Liver (tissue), 9 donors: ENCODE data around the gene SAC3D1. TPM values are rescaled to one million over a fixed set of nuclear protein-coding genes. Genes with fewer than 3 reads are reported as not detected.

Experiments used
- DNase-seq: peaks from one replicate; pipeline ENCODE4 v3.0.0-alpha.2; 2017; ENCODE audit warnings: low spot score
- H3K27ac ChIP-seq, 2 donors: one replicate each; pipeline ENCODE4 v1.7.0; 2013; ENCODE audit warnings: inconsistent platforms in 2 of 2, low read length in 2 of 2, control low read depth in 1 of 2, low read depth in 1 of 2, mild to moderate bottlenecking in 1 of 2
- H3K27me3 ChIP-seq, 4 donors: one replicate each; pipeline versions ENCODE4 v1.6.1 to v1.7.0; 2013; ENCODE audit warnings: low read length in 3 of 4, inconsistent platforms in 1 of 4, mild to moderate bottlenecking in 1 of 4, moderate library complexity in 1 of 4; ENCODE audit not compliant: control insufficient read depth in 4 of 4, insufficient read depth in 4 of 4
- H3K36me3 ChIP-seq, 4 donors: one replicate each; pipeline versions ENCODE4 v1.6.1 to v1.7.0; 2013; ENCODE audit warnings: low read length in 3 of 4, mild to moderate bottlenecking in 3 of 4, low read depth in 1 of 4, moderate library complexity in 1 of 4; ENCODE audit not compliant: control insufficient read depth in 4 of 4, insufficient read depth in 3 of 4
- H3K4me1 ChIP-seq, 4 donors: one replicate each; pipeline versions ENCODE4 v1.6.1 to v1.7.0; 2013; ENCODE audit warnings: low read length in 3 of 4, mild to moderate bottlenecking in 3 of 4, moderate library complexity in 1 of 4; ENCODE audit not compliant: control insufficient read depth in 4 of 4, insufficient read depth in 4 of 4
- H3K4me3 ChIP-seq, 3 donors: one replicate each; pipeline versions ENCODE4 v1.6.1 to v1.7.0; 2013; ENCODE audit warnings: low read length in 3 of 3, control low read depth in 1 of 3, low read depth in 1 of 3, mild to moderate bottlenecking in 1 of 3
- H3K9ac ChIP-seq, 2 donors: one replicate each; pipeline ENCODE4 v1.7.0; 2013; ENCODE audit warnings: low read length in 2 of 2, mild to moderate bottlenecking in 2 of 2, moderate library complexity in 2 of 2, control low read depth in 1 of 2, low read depth in 1 of 2
- H3K9me3 ChIP-seq, 4 donors: one replicate each; pipeline versions ENCODE4 v1.6.1 to v1.7.0; 2013; ENCODE audit warnings: low read length in 3 of 4; ENCODE audit not compliant: control insufficient read depth in 4 of 4
- ATF3 ChIP-seq: IDR thresholded peaks from 2 replicates; pipeline ENCODE4 v1.6.1; 2016; ENCODE audit warnings: antibody characterized with exemption
- CTCF ChIP-seq: fragments of 150-350 bp; IDR thresholded peaks from 2 replicates; pipeline ENCODE4 v1.5.1; 2017; ENCODE audit warnings: improper control_type of control experiment, low read depth, low read length; ENCODE audit not compliant: missing input control
- FOXA1 ChIP-seq: IDR thresholded peaks from 2 replicates; pipeline ENCODE4 v1.6.1; 2016; ENCODE audit warnings: antibody characterized with exemption
- FOXA2 ChIP-seq: IDR thresholded peaks from 2 replicates; pipeline ENCODE4 v1.6.1; 2016; ENCODE audit warnings: antibody characterized with exemption
- GABPA ChIP-seq, 2 donors: IDR thresholded peaks in 1 of 2; conservative IDR thresholded peaks in 1 of 2; 2 replicates each; pipeline ENCODE4 v1.6.1; 2016; ENCODE audit warnings: antibody characterized with exemption in 2 of 2, mild to moderate bottlenecking in 1 of 2, moderate library complexity in 1 of 2
- HNF4A ChIP-seq, 2 donors: conservative IDR thresholded peaks; 2 replicates each; pipeline ENCODE4 v1.6.1; 2016; ENCODE audit warnings: antibody characterized with exemption in 2 of 2, mild to moderate bottlenecking in 2 of 2
- HNF4G ChIP-seq: IDR thresholded peaks from 2 replicates; pipeline ENCODE4 v1.6.1; 2016; ENCODE audit warnings: antibody characterized with exemption
- JUND ChIP-seq, 2 donors: IDR thresholded peaks; 2 replicates each; pipeline ENCODE4 v1.6.1; 2016; ENCODE audit warnings: antibody characterized with exemption in 2 of 2
- MAX ChIP-seq: IDR thresholded peaks from 2 replicates; pipeline ENCODE4 v1.6.1; 2016; ENCODE audit warnings: antibody characterized with exemption
- NR2F2 ChIP-seq: IDR thresholded peaks from 2 replicates; pipeline ENCODE4 v1.6.1; 2016; ENCODE audit warnings: antibody characterized with exemption
- RAD21 ChIP-seq, 2 donors: IDR thresholded peaks; 2 replicates each; pipeline ENCODE4 v1.6.1; 2016; ENCODE audit warnings: antibody characterized with exemption in 2 of 2, mild to moderate bottlenecking in 2 of 2
- REST ChIP-seq: IDR thresholded peaks from 2 replicates; pipeline ENCODE4 v1.6.1; 2016; ENCODE audit warnings: antibody characterized with exemption, mild to moderate bottlenecking
- RXRA ChIP-seq, 2 donors: IDR thresholded peaks; 2 replicates each; pipeline ENCODE4 v1.6.1; 2017 to 2018; ENCODE audit warnings: antibody characterized with exemption in 2 of 2, mild to moderate bottlenecking in 1 of 2
- SP1 ChIP-seq: IDR thresholded peaks from 2 replicates; pipeline ENCODE4 v1.6.1; 2018; ENCODE audit warnings: antibody characterized with exemption, mild to moderate bottlenecking
- TAF1 ChIP-seq: conservative IDR thresholded peaks from 2 replicates; pipeline ENCODE4 v1.6.1; 2016; ENCODE audit warnings: antibody characterized with exemption, mild to moderate bottlenecking
- YY1 ChIP-seq: IDR thresholded peaks from 2 replicates; pipeline ENCODE4 v1.6.1; 2016; ENCODE audit warnings: antibody characterized with exemption, mild to moderate bottlenecking
- WGBS: extraction: QIAGEN DNeasy Blood & Tissue Kit; methylation state at CpG from one replicate; pipeline ENCODE4 v1.1.7; 2013; 5-methylcytosine and 5-hydroxymethylcytosine counted together
- polyA plus RNA-seq, 2 donors: library from polyadenylated mRNA; stranded (reverse) in 1 of 2; unstranded in 1 of 2; fragments of 200-250 nt in 1 of 2; fragments of >200 nt in 1 of 2; fragmentation: Nextera tagmentation in 1 of 2; extraction: Ambion mirVana in 1 of 2; gene quantifications; one replicate each; pipeline versions ENCODE4 v1.2.1 to v1.2.3, GENCODE V29; 2013 to 2015
- total RNA-seq, 2 donors: library from RNA; depleted of rRNA; stranded (reverse); fragments of >200 nt; gene quantifications; one replicate each; pipeline ENCODE4 v1.2.3, GENCODE V29; 2014
- donor health status: healthy.
- donor health status: healthy.
- donor health status: healthy.
- donor health status: healthy.
- donor health status: healthy.

SAC3D1 gene
- total and polyA plus RNA-seq, 4 donors: 3.8 to 7.9 (median 6.8) TPM

- no peak overlapping the region for H3K27ac ChIP-seq
- H3K9me3 ChIP-seq: no peaks in the 10 kb centered on the region
- no peak for DNase-seq
- no peaks in the 10 kb centered on the region for H3K27me3 ChIP-seq
- H3K4me3 ChIP-seq: no peak overlapping the region
- peaks cover 4 to 16% (median 11%) of the 10 kb centered on the region in 4 donors for H3K4me1 ChIP-seq
- peaks cover 3 to 35% (median 16%) of the 10 kb centered on the region in 4 donors for H3K36me3 ChIP-seq
- WGBS: 83% methylated on average over 6 of the region's 6 CpGs
- H3K9ac ChIP-seq: no peak overlapping the region
- no peak for TF ChIP-seq SP1
- TF ChIP-seq NR2F2: no peak
- TF ChIP-seq MAX: no peak
- TF ChIP-seq JUND (IDR thresholded peaks at IDR 0.05): no peak
- no peak for TF ChIP-seq REST
- no peak for TF ChIP-seq HNF4G
- TF ChIP-seq FOXA1: no peak
- TF ChIP-seq RAD21 (IDR thresholded peaks at IDR 0.05): no peak
- no peak for TF ChIP-seq ATF3
- no peak for TF ChIP-seq YY1
These were observed 4.1 kb upstream of the SAC3D1 start for GRCh38 chr11:65036931-65037330.

- no peaks in the 10 kb centered on the region for H3K27me3 ChIP-seq
- no peaks in the 10 kb centered on the region for H3K9me3 ChIP-seq
- peak overlapping the region; percentile 45 to 83 (median 61) for H3K4me3 ChIP-seq
- 15% methylated on average over 7 of the region's 7 CpGs for WGBS
- H3K9ac ChIP-seq: peak overlapping the region; percentile 40 to 64
- H3K4me1 ChIP-seq: peaks cover 4 to 19% (median 11%) of the 10 kb centered on the region in 4 donors
- TF ChIP-seq YY1 (no peak), FOXA1 (no peak), ATF3 (no peak), RXRA (IDR thresholded peaks at IDR 0.05) (no peak), MAX (no peak)
- H3K36me3 ChIP-seq: peaks cover 0 to 13% (median 10%) of the 10 kb centered on the region in 4 donors
- H3K27ac ChIP-seq: peak overlapping the region; percentile 89 to 96
- DNase-seq: no peak
These were observed 527 bp upstream of the SAC3D1 start for GRCh38 chr11:65040520-65040846.

GRCh38 chr11:65042891-65043290, 1.9 kb downstream of the SAC3D1 start:
- peaks cover 0 to 8% (median 4%) of the 10 kb centered on the region in 4 donors for H3K36me3 ChIP-seq
- WGBS: 93% methylated on average over 6 of the region's 6 CpGs
- no peaks in the 10 kb centered on the region for H3K9me3 ChIP-seq
- H3K4me1 ChIP-seq: peaks cover 4 to 22% (median 12%) of the 10 kb centered on the region in 4 donors
- no peak overlapping the region for H3K27ac ChIP-seq
- no peaks in the 10 kb centered on the region for H3K27me3 ChIP-seq
- no peak overlapping the region for H3K4me3 ChIP-seq
- no peak for DNase-seq
- no peak overlapping the region for H3K9ac ChIP-seq
- TF ChIP-seq CTCF (no peak), TAF1 (no peak), SP1 (no peak), FOXA2 (no peak), HNF4A (conservative IDR thresholded peaks at IDR 0.05) (no peak), MAX (no peak), HNF4G (no peak), GABPA (IDR thresholded peaks at IDR 0.05 in 1 of 2, conservative IDR thresholded peaks at IDR 0.05 in 1 of 2) (no peak), RAD21 (IDR thresholded peaks at IDR 0.05) (no peak), ATF3 (no peak), FOXA1 (no peak), REST (no peak)
